T-helper 2 cell treated with Interferon-gamma antibody and Interleukin-4, amounts not matched to agents 5 μg/mL and 100 μg/mL, for 36 hours (primary cell): ENCODE results near the gene HNF1A.

Experiments
- DNase-seq: peaks from one replicate; pipeline ENCODE4 v3.0.0; 2021; ENCODE audit warnings: low spot score
- H3K27ac Mint-ChIP-seq: one replicate; pipeline ENCODE4 v1.8.0; 2021; ENCODE audit warnings: mild to moderate bottlenecking, mixed read lengths
- H3K27me3 Mint-ChIP-seq: one replicate; pipeline ENCODE4 v1.8.0; 2021; ENCODE audit warnings: low read depth, mixed read lengths
- H3K36me3 Mint-ChIP-seq: one replicate; pipeline ENCODE4 v1.8.0; 2021; ENCODE audit warnings: low read depth, mixed read lengths
- H3K4me1 Mint-ChIP-seq: one replicate; pipeline ENCODE4 v1.8.0; 2021; ENCODE audit warnings: low read depth, mixed read lengths
- H3K4me3 Mint-ChIP-seq: one replicate; pipeline ENCODE4 v1.8.0; 2022; ENCODE audit warnings: mild to moderate bottlenecking, moderate library complexity, mixed read lengths
- H3K9me3 Mint-ChIP-seq: one replicate; pipeline ENCODE4 v1.8.0; 2021; ENCODE audit warnings: mixed read lengths

HNF1A gene, protein sequence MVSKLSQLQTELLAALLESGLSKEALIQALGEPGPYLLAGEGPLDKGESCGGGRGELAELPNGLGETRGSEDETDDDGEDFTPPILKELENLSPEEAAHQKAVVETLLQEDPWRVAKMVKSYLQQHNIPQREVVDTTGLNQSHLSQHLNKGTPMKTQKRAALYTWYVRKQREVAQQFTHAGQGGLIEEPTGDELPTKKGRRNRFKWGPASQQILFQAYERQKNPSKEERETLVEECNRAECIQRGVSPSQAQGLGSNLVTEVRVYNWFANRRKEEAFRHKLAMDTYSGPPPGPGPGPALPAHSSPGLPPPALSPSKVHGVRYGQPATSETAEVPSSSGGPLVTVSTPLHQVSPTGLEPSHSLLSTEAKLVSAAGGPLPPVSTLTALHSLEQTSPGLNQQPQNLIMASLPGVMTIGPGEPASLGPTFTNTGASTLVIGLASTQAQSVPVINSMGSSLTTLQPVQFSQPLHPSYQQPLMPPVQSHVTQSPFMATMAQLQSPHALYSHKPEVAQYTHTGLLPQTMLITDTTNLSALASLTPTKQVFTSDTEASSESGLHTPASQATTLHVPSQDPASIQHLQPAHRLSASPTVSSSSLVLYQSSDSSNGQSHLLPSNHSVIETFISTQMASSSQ

DNA sequence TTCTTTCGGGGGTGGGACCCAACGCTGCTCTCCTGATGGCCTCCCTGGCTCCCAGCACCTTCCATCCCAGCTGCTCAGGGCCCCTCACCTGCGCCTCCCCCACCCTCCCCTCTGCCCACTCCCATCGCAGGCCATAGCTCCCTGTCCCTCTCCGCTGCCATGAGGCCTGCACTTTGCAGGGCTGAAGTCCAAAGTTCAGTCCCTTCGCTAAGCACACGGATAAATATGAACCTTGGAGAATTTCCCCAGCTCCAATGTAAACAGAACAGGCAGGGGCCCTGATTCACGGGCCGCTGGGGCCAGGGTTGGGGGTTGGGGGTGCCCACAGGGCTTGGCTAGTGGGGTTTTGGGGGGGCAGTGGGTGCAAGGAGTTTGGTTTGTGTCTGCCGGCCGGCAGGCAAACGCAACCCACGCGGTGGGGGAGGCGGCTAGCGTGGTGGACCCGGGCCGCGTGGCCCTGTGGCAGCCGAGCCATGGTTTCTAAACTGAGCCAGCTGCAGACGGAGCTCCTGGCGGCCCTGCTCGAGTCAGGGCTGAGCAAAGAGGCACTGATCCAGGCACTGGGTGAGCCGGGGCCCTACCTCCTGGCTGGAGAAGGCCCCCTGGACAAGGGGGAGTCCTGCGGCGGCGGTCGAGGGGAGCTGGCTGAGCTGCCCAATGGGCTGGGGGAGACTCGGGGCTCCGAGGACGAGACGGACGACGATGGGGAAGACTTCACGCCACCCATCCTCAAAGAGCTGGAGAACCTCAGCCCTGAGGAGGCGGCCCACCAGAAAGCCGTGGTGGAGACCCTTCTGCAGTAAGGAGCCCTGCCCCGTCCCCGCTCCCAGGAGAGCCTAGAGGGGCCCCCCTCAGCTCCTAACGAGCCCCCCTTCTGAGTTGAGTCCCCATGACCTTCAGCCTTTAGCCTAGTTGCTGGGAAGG, at the start of gene HNF1A:
HNF1A (plus strand) TSS at position 248 of the 924 bp plus-strand sequence; CDS start at position 474, 226 bp downstream.
- no peaks in the 10 kb centered on the region for H3K4me1 Mint-ChIP-seq
- H3K27ac Mint-ChIP-seq, result no peak within 1 kb of the TSS
- H3K4me3 Mint-ChIP-seq, result no peak within 1 kb of the TSS
- no peaks in the 10 kb centered on the region for H3K36me3 Mint-ChIP-seq
- no peaks in the 10 kb centered on the region for H3K9me3 Mint-ChIP-seq
- no peaks in the 10 kb centered on the region for H3K27me3 Mint-ChIP-seq
- DNase-seq, result no peak

DNA sequence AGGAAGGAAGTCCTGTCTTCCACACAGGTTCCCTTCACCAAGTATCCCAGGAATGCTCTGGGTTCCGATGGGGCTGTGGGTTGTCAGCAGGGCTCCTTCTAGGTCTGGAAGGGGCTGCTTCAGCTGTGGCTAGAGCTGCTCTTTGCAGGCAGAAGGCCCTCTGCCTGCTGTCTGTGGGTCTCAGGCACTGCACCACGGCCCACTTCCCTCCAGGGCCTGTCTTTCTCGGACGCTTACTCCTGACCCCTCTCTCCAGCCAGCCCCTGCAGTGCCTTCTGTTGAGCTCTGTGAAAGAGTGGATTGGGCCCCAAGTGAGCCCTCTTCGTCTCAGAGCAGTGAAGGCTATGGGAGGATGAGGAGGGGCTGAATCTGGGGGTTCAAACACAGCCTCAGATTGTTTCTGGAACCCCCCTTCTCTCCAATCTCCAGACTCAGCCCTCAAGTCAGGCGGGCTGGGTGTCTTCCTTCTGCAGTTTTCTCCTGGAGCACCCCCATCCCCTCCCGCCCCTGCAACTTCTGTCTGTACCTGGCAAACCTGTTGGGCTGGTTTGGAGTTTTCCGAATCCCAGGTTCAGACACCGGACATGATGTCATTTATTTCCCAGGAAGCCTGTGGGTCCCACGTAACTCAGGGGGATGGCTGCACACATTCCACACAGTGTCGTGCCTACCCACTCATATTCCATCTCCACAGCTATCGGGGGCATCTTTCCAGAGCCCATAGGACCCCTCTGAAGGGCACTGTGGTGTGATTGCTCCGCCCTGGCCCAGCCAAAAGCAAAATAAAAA, 49.3 kb upstream of the HNF1A start:
- DNase-seq, result no peak
- no peaks in the 10 kb centered on the region for H3K4me1 Mint-ChIP-seq

DNA sequence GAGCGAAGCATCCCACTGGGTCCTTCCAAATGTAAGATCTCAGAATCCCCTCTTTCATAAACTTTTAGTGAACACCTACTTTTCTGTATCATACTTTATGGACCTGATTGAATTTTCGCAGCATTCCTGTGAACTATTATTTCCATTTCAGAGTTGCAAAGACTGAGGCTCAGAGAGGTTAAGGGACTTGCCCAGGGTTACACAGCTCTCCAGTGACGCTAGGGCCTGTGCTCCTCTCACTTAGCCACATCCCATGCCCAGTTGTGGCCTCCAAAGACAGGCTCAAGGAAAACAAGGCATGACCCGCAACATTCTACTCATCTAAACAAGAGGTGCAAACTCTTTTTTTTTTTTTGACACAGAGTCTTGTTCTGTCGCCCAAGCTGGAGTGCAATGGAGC, 48.3 kb upstream of the HNF1A start:
- H3K36me3 Mint-ChIP-seq, result no peaks in the 10 kb centered on the region
- H3K27me3 Mint-ChIP-seq, result peaks cover 2% of the 10 kb centered on the region
- no peak for DNase-seq
- H3K4me3 Mint-ChIP-seq, result no peak overlapping the region
- no peak overlapping the region for H3K27ac Mint-ChIP-seq
- H3K9me3 Mint-ChIP-seq, result no peaks in the 10 kb centered on the region
- no peaks in the 10 kb centered on the region for H3K4me1 Mint-ChIP-seq

More for the DNA sequence above, 49.3 kb upstream of the HNF1A start:
- no peak overlapping the region for H3K27ac Mint-ChIP-seq
- H3K36me3 Mint-ChIP-seq, result no peaks in the 10 kb centered on the region
- peaks cover 2% of the 10 kb centered on the region for H3K27me3 Mint-ChIP-seq
- H3K9me3 Mint-ChIP-seq, result no peaks in the 10 kb centered on the region
- H3K4me3 Mint-ChIP-seq, result no peak overlapping the region

DNA sequence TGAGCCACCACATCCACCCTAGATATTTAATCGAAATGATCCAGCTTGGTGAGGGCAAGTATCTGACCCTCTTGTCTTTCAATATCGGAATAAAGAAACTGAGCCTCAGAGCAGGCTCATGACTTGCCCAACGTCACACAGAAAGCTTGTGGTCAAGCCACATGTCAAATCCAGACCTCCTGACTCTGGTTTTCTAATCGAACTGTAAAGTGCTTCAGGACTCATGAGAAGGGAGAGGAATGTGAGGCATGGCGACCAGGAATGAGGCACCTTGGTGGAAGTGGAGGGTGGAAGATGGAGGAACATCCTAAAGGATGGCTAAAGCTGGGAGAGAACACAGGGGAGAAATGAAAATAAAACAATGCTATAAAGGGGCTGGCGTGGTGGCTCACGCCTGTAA, 46.3 kb upstream of the HNF1A start:
- Mint-ChIP-seq H3K4me1 (no peaks in the 10 kb centered on the region), H3K27ac (no peak overlapping the region), H3K4me3 (no peak overlapping the region), H3K9me3 (no peaks in the 10 kb centered on the region), H3K27me3 (peaks cover 5% of the 10 kb centered on the region), H3K36me3 (no peaks in the 10 kb centered on the region)
- no peak for DNase-seq

DNA sequence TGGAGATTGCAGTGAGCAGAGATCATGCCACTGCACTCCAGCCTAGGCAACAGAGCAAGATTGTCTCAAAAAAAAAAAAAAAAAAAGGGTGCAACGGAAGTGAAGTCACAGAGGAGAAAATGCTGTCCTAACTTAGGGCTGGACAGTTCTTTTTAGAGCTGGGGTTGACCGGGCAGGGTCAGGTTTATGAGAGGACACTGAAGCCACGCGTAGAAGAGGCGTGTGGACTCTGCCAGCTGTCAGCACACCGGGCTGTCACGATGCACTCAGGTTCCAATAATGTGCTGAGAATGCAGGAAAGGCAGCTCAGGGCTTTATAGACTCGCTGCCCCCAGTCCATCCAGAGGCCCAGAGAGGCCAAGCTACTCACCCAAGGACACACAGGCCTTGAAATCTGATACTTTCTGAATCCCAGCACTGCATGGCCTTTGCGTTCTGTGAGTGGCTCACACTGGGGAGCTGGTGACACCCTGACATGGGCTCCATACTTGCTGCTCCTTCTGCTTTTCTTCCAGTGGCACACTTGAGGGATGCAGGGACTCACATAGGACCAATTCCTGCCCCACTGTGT, 45.3 kb upstream of the HNF1A start:
- DNase-seq, result no peak
- peaks cover 9% of the 10 kb centered on the region for H3K27me3 Mint-ChIP-seq
- no peaks in the 10 kb centered on the region for H3K36me3 Mint-ChIP-seq
- H3K4me3 Mint-ChIP-seq, result no peak overlapping the region
- H3K27ac Mint-ChIP-seq, result no peak overlapping the region
- no peaks in the 10 kb centered on the region for H3K9me3 Mint-ChIP-seq
- no peaks in the 10 kb centered on the region for H3K4me1 Mint-ChIP-seq

DNA sequence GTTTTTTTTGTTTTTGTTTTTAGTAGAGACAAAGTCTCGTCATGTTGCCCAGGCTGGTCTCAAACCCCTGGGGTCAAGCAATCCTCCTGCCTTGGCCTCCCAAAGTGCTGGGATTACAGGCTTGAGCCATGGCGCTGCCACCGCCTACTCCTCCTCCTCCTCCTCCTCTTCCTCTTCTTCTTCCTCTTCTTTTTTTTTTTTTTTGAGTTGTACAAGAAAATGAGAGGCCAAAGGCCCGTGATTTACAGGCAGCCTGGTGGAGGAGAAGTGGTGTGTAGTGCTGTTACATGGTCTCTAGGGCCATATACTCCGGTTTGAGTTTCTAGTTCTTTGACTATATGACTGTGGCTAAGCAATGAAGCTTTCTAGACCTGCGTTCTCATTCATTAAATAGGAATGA, 44.6 kb upstream of the HNF1A start:
- H3K4me3 Mint-ChIP-seq, result no peak overlapping the region
- H3K36me3 Mint-ChIP-seq, result no peaks in the 10 kb centered on the region
- H3K27ac Mint-ChIP-seq, result no peak overlapping the region
- peaks cover 9% of the 10 kb centered on the region for H3K27me3 Mint-ChIP-seq
- H3K9me3 Mint-ChIP-seq, result no peaks in the 10 kb centered on the region
- no peaks in the 10 kb centered on the region for H3K4me1 Mint-ChIP-seq
- no peak for DNase-seq

DNA sequence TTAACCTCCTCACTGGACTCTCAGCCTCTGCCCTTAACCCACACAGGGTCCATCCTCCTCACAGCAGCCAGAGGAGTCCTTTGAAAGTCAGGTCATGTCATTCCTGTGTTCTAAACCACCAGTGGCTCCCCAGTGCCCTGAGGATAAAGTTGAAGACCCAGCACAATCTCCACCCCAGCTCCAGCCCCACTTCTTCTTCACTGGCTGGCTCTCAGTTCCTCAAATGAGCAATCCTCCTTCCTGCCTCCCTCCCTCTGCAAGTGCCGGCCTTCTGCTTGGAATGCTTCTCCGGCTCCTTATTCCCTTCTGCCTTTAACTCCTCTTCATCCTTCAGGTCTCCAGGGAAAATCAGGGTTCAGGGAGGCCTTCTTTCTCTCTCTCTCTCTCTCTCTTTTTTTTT, 42.1 kb upstream of the HNF1A start:
- Mint-ChIP-seq H3K27me3 (peaks cover 12% of the 10 kb centered on the region), H3K4me1 (peaks cover 2% of the 10 kb centered on the region), H3K36me3 (no peaks in the 10 kb centered on the region), H3K27ac (no peak overlapping the region), H3K4me3 (no peak overlapping the region), H3K9me3 (no peaks in the 10 kb centered on the region)
- no peak for DNase-seq

DNA sequence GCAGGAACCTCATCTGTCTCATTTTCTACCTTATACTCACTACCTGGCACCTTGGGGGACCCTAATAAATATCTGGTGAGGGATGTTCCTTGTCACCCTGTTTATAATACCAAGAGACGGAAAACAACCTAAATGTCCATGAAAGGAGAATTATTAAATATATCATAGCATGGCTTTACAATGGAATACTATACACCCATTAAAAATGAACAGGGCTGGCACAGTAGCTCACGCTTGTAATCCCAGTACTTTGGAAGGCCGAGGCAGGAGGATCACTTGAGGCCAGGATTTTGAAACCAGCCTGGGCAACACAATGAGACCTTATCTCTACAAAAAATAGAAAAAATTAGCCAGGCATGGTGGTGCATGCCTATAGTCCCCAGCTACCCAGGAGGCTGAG, 39.8 kb upstream of the HNF1A start:
- Mint-ChIP-seq H3K27me3 (peaks cover 17% of the 10 kb centered on the region), H3K27ac (no peak overlapping the region), H3K4me1 (peaks cover 2% of the 10 kb centered on the region), H3K36me3 (no peaks in the 10 kb centered on the region), H3K9me3 (no peaks in the 10 kb centered on the region), H3K4me3 (no peak overlapping the region)
- DNase-seq, result no peak

DNA sequence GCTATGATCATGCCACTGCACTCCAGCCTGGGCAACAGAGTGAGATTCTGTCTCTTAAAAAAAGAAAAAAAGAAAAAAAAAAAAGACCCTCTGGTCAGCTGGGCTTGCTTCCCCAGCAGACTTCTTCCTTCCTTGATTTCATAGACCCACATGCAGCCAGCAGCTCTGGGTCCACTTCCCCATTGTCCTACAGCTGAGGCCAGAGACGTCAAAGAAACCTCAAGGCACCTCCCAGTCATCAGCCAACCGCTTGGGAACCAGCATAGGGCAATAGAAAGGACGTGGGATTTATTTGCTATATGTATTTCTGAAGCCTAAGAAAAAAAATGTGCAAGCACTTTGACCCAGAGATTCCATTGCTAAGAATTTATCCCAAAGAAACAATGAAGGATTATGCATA, 38.8 kb upstream of the HNF1A start:
- Mint-ChIP-seq H3K4me1 (peaks cover 2% of the 10 kb centered on the region), H3K36me3 (no peaks in the 10 kb centered on the region), H3K27ac (no peak overlapping the region), H3K27me3 (peaks cover 17% of the 10 kb centered on the region), H3K4me3 (no peak overlapping the region), H3K9me3 (no peaks in the 10 kb centered on the region)
- no peak for DNase-seq

DNA sequence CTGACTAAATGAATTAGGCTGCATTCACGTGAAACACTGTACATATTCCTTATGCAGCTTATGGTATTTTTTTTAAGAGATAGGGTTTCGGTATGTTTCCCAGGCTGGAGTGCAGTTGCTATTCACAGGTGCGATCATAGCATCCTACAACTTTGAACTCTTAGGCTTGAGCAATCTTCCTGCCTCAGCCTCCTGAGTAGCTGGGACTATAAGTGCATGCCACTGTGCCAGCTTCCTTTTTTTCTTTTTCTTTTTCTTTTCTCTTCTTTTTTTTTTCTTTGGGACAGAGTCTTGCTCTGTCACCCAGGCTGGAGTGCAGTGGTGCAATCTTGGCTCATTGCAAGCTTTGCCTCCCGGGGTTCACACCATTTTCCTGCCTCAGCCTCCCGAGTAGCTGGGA, 38.3 kb upstream of the HNF1A start:
- DNase-seq, result no peak
- Mint-ChIP-seq H3K27me3 (peaks cover 17% of the 10 kb centered on the region), H3K4me1 (peaks cover 5% of the 10 kb centered on the region), H3K27ac (no peak overlapping the region), H3K9me3 (no peaks in the 10 kb centered on the region), H3K4me3 (no peak overlapping the region), H3K36me3 (no peaks in the 10 kb centered on the region)

DNA sequence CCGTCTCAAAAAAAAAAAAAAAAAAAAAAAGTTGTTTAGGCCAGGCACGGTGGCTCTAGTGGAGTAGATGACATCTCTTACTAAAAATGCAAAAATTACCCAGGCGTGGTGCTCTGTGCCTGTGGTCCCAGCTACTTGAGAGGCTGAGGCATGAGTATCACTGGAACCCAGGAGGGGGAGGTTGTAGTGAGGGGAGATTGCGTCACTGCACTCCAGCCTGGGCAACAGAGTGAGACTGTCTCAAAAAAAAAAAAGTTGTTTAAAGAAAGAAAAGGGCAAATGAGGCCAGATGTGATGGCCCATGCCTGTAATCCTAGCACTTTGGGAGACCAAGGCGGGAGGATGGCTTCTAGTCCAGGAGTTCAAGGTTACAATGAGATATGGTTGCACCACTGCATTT, 37.5 kb upstream of the HNF1A start:
- no peak overlapping the region for H3K27ac Mint-ChIP-seq
- no peaks in the 10 kb centered on the region for H3K36me3 Mint-ChIP-seq
- H3K27me3 Mint-ChIP-seq, result peaks cover 14% of the 10 kb centered on the region
- H3K4me3 Mint-ChIP-seq, result no peak overlapping the region
- H3K9me3 Mint-ChIP-seq, result no peaks in the 10 kb centered on the region
- DNase-seq, result no peak
- peaks cover 6% of the 10 kb centered on the region for H3K4me1 Mint-ChIP-seq

DNA sequence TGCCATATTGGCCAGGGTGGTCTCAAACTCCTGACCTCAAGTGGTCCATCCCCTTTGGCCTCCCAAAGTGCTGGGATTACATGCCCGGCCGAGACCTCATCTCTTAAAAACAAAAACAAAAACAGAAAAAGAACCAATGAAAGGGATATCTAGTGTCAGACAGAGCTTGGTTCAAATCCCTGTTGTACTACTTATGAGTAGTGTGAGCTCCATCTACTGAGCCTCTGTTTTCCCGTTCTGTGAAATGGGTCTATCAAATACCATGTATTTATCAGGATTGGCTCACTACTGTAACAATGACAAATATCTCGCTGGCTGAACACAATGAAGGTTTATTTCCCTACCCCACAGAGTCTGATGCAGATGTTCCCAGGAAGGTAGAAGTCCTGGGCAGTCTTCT, 36.9 kb upstream of the HNF1A start:
- DNase-seq, result no peak
- no peak overlapping the region for H3K4me3 Mint-ChIP-seq
- no peaks in the 10 kb centered on the region for H3K9me3 Mint-ChIP-seq
- H3K27me3 Mint-ChIP-seq, result peaks cover 14% of the 10 kb centered on the region
- no peaks in the 10 kb centered on the region for H3K36me3 Mint-ChIP-seq
- peaks cover 6% of the 10 kb centered on the region for H3K4me1 Mint-ChIP-seq
- no peak overlapping the region for H3K27ac Mint-ChIP-seq

DNA sequence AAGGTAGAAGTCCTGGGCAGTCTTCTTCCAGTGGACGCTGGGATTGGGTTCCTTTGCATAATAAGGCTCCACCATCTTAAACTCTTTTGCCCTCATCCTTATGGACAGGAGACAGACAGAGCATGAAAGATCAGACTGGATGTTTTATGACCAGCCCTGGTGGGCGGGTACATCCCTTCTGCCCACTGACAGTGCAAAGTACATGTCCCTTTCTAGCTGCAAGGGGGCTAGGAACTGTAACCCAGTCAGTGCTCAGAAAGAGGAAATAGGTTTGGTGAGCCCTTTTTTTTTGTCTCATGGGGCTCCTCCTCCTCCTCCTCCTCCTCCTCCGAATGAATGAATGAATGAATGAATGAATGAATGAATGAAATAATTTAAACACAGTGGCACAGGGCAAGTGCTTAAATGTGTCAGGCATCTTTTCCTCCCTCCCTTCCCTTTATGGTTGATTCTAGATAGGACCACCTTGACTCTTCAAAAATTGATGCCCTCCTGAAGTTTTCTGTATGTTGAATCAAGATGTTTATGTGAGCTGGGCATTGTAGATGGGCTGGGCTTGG, 36.4 kb upstream of the HNF1A start:
- no peak for DNase-seq
- peaks cover 6% of the 10 kb centered on the region for H3K4me1 Mint-ChIP-seq
- H3K27me3 Mint-ChIP-seq, result peaks cover 14% of the 10 kb centered on the region
- no peaks in the 10 kb centered on the region for H3K36me3 Mint-ChIP-seq
- H3K27ac Mint-ChIP-seq, result no peak overlapping the region
- H3K9me3 Mint-ChIP-seq, result no peaks in the 10 kb centered on the region
- H3K4me3 Mint-ChIP-seq, result no peak overlapping the region
